Dendritic cell treated with granulocyte-macrophage colony-stimulating factor and Interleukin-4, amounts not matched to agents 40 ng/mL and 50 ng/mL, for 4 days (primary cell): Measurements from ENCODE around the gene ELK1.
"Not testable (repeated sequence)": the region's sequence is repeated elsewhere in the genome, so short reads cannot be mapped to it uniquely, and the experiment has no call there.

Experiments
- H3K27ac Mint-ChIP-seq: one replicate; pipeline ENCODE4 v1.8.0; 2022; ENCODE audit warnings: mild to moderate bottlenecking, mixed read lengths
- H3K27me3 Mint-ChIP-seq: one replicate; pipeline ENCODE4 v1.8.0; 2022; ENCODE audit warnings: mild to moderate bottlenecking, mixed read lengths
- H3K36me3 Mint-ChIP-seq: one replicate; pipeline ENCODE4 v1.8.0; 2022; ENCODE audit warnings: low read depth, mixed read lengths
- H3K4me1 Mint-ChIP-seq: one replicate; pipeline ENCODE4 v1.8.0; 2022; ENCODE audit warnings: low read depth, mixed read lengths
- H3K4me3 Mint-ChIP-seq: one replicate; pipeline ENCODE4 v1.8.0; 2022; ENCODE audit warnings: mild to moderate bottlenecking, moderate library complexity, mixed read lengths
- H3K9me3 Mint-ChIP-seq: one replicate; pipeline ENCODE4 v1.8.0; 2022; ENCODE audit warnings: mixed read lengths
- intact Hi-C: fragments of 100-400 bp; cut with micrococcal nuclease; formaldehyde crosslinking; loops from one replicate; pipeline ENCODE4 v1.15.0; 2022

Gene ELK1, protein sequence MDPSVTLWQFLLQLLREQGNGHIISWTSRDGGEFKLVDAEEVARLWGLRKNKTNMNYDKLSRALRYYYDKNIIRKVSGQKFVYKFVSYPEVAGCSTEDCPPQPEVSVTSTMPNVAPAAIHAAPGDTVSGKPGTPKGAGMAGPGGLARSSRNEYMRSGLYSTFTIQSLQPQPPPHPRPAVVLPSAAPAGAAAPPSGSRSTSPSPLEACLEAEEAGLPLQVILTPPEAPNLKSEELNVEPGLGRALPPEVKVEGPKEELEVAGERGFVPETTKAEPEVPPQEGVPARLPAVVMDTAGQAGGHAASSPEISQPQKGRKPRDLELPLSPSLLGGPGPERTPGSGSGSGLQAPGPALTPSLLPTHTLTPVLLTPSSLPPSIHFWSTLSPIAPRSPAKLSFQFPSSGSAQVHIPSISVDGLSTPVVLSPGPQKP

DNA sequence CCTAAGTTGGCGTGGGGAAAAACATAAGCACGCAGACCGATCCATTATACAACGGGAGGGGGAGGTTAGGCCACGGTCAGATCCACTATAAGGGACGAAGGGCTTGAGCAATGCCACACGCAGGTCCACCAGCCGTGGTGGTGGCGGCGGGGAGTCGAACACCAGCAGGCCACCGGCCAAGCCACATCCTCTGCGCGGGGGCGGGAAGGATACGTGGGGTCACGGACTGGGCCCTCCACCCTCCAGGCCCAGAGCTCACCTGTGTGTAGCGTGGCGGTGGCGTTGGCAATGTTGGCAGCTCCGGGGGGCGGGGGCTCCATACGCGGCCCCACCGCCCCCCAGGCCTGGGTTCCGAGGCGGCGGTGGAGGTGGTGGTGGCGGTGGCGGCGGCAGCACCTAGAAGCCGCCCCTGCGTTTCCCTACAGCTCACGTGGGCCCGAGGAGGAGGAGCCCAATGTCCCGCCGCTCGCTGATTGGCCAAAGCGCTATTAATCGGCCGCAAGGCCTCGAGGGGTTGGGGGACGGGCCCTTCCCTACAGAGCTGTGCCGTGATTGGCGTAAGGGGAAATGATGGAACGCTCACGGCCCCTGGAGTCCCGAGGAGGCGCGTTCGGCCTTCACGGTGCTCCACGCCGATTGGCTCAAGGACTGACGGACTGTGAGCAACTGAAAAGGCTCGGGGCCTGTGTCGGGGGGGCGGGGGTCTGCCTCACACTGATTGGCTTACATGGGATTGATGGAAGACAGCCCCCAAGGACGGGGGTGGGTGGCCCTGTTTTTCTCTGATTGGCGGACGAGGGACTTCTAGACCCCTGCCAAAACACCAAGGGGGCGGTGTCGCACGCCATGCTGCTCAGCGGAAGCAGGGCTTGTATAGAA, at the start of gene ELK1:
TSS of gene ELK1 (minus strand) at position 400 of the 879 bp plus-strand sequence. CDS start 9,122 bp downstream, outside the sequence.
- Mint-ChIP-seq H3K27ac (peak within 1 kb of the TSS; percentile 89), H3K4me3 (peak within 1 kb of the TSS; percentile 81), H3K9me3 (no peaks in the 10 kb centered on the region), H3K4me1 (peaks cover 57% of the 10 kb centered on the region), H3K36me3 (peaks cover 85% of the 10 kb centered on the region), H3K27me3 (no peaks in the 10 kb centered on the region)
- intact Hi-C loops: loop anchor here (5.0 to 10.0 kb wide), 2 partner anchors 187 to 374 kb away; partner anchors contain the start of gene ZNF81

DNA sequence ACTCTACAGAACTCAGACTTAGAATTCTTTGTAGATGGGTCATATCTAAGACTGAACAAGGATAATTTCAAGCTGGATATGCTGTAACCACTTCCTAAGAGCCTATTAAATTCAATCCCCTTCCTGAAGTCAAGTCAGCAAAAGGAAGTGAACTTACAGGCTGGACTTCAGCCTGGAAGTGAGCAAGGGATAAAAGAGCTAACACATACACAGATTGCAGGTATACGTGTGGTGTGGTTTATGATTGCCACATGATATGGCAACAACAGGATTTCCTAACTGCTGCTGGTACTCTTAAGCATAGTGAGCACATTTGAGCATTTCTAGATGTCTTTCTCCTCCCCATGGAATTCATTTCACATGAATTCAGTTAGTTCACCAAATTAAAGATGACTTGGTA, 46.8 kb upstream of the ELK1 start:
- H3K27me3 Mint-ChIP-seq: peaks cover 4% of the 10 kb centered on the region
- no peak overlapping the region for H3K27ac Mint-ChIP-seq
- no peaks in the 10 kb centered on the region for H3K9me3 Mint-ChIP-seq
- H3K4me3 Mint-ChIP-seq: no peak overlapping the region
- intact Hi-C loops: no loop called here
- H3K4me1 Mint-ChIP-seq: no peaks in the 10 kb centered on the region
- H3K36me3 Mint-ChIP-seq: no peaks in the 10 kb centered on the region

DNA sequence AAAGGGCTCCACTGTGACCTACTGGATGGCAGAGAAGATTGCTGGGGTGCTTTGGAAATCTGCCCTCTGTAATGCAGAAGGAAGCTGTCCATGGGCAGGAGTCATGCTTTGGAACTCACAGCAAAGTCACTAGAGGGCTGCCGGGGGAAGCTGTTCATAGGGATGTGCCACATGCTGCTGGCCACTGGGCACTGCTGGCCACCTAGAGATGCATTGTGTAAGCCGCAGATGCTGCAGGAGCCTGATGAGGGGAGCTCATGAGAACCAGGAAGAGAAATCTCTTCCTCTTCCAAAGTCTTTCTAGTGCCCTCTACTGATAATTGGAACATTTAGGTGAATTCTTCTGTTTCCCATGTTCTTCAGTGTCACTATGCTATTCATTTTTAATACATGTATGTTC, 39.8 kb upstream of the ELK1 start:
- peaks cover 6% of the 10 kb centered on the region for H3K27me3 Mint-ChIP-seq
- H3K36me3 Mint-ChIP-seq: no peaks in the 10 kb centered on the region
- intact Hi-C loops: no loop called here
- H3K4me3 Mint-ChIP-seq: no peak overlapping the region
- H3K9me3 Mint-ChIP-seq: no peaks in the 10 kb centered on the region
- H3K4me1 Mint-ChIP-seq: no peaks in the 10 kb centered on the region
- no peak overlapping the region for H3K27ac Mint-ChIP-seq

DNA sequence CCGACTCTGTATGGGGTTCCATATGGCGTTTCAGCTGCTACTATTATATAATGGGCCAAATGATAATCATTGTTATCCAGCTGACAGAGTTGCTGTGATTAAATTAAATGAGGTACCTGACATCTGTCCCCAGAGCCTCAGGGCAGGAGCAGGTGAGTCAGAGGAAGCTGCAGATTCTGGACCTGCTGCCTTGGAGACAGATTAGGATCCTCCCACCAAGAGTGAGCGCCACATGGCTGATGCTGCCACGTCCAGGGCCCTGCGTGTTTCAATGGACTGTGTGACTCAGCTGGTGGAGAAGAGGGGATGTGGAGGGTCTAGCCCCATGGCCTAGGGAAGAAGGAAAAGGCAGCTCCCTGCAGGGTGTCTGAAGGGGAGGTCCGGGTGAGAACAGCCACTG, 36.9 kb upstream of the ELK1 start:
- intact Hi-C loops: no loop called here
- H3K9me3 Mint-ChIP-seq: no peaks in the 10 kb centered on the region
- no peaks in the 10 kb centered on the region for H3K4me1 Mint-ChIP-seq
- H3K36me3 Mint-ChIP-seq: no peaks in the 10 kb centered on the region
- no peak overlapping the region for H3K27ac Mint-ChIP-seq
- H3K27me3 Mint-ChIP-seq: peaks cover 14% of the 10 kb centered on the region
- no peak overlapping the region for H3K4me3 Mint-ChIP-seq

DNA sequence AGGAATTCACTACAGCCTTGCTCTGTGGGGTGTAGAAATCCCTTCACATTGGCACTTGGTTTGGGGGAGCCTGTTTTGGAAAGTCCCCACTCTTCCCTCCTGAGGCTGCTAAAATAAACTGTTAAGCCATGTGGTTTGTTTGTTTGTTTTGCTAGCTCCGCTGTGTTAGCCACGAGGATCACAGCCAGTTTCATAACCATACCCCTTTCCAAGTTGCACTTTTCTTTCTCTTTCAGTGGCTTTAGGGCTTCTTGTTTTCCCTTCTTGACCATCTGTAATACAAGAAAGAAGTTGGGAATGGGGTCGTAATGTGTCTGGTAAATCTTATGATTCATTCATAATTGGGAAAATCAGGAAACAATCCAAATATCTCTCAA, 33.5 kb upstream of the ELK1 start:
- no peak overlapping the region for H3K4me3 Mint-ChIP-seq
- no peak overlapping the region for H3K27ac Mint-ChIP-seq
- no peaks in the 10 kb centered on the region for H3K9me3 Mint-ChIP-seq
- intact Hi-C loops: no loop called here
- peaks cover 16% of the 10 kb centered on the region for H3K27me3 Mint-ChIP-seq
- no peaks in the 10 kb centered on the region for H3K4me1 Mint-ChIP-seq
- H3K36me3 Mint-ChIP-seq: no peaks in the 10 kb centered on the region

DNA sequence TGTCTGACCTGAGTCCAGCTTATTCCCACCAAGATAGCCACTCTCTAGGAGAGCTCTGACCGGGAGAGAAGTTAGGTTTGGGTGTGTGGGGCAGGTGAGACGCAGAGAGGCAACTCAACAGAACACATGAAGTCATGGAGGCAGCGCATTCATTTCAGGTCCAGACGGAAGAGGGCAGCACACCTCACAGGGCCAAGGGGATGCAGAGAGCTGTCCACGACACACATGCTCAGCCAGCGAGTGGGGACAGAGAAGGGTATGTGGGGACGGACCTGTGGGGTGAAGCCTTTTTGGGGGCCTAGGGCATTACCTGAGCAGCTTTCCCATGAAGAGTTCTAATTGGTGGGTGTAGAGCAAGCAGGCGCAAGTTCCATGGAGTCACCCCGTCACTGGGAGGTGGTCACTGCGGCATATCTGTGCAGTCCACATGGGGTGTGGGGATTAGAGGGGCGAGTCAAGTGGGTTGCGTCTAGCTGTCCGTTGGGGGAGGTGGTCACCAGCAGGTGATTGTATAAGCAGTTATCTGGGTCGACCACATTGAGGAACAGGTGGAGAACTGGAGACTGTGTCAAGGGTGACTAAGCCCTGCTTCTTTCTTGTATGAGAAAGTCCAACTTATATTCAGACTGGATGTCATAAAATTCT, 32.9 kb upstream of the ELK1 start:
- intact Hi-C loops: no loop called here
- no peaks in the 10 kb centered on the region for H3K36me3 Mint-ChIP-seq
- no peak overlapping the region for H3K4me3 Mint-ChIP-seq
- H3K27ac Mint-ChIP-seq: no peak overlapping the region
- H3K4me1 Mint-ChIP-seq: no peaks in the 10 kb centered on the region
- peaks cover 16% of the 10 kb centered on the region for H3K27me3 Mint-ChIP-seq
- no peaks in the 10 kb centered on the region for H3K9me3 Mint-ChIP-seq

DNA sequence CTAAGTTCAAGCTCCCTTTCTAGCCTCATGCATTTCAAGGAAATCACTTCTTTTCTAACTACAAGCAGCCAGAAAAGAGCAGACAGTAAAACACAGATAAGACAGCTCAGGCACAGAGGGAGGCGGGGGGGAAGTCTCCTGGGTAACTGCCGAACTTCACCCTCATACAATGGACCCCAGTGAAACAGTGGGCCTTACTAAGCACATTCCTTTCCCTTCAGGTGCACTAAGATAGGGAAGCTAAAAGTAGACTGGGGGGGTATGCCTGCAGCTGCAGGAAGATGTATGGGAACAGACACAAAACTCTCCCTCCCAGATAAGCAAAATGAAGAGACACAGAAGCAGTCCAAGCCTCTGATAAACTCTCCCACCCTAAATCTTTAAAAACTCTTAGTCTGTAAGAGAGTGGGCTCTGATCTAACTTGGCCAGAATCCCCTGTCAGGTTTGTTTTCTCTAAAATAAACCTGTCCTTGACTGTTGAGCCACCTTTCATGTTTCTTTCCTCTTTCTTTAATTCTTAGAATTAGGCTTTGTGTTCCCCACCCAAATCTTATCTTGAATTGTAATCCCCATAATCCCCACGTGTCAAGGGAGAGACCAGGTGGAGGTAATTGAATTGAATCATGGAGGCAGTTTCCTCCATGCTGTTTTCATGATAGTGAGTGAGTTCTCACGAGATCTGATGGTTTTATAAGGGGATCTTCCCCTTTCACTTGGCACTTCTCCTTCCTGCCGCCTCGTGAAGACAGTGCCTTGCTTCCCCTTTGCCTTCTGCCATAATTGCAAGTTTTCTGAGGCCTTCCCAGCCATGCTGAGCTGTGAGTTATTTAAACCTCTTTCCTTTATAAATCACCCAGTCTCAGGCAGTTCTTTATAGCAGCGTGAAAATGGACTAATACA, 25.8 kb upstream of the ELK1 start:
- H3K4me3 Mint-ChIP-seq, H3K36me3 Mint-ChIP-seq, intact Hi-C loops, H3K27me3 Mint-ChIP-seq, H3K9me3 Mint-ChIP-seq: not testable (repeated sequence)
- peaks cover 12% of the 10 kb centered on the region for H3K4me1 Mint-ChIP-seq
- H3K27ac Mint-ChIP-seq: peak overlapping the region; percentile 70

DNA sequence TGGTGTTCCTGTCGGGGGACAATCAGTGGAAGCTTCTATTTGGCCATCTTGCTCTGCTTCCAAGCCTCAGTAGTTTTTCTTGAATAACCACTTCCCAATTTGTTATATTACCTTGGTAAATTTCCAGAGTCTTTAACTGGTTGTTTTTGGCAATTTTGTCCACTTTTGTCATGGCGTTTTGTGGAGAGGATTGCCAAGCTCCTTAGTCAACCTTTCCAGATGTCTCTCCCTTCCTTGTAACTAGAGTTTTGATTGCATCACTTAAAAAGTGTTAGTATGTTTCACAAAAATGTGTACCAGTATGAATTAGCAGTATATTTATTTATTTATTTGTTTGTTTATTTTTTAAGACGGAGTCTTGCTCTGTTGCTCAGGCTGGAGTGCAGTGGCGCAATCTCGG, 24.4 kb upstream of the ELK1 start:
- Mint-ChIP-seq H3K27me3 (peaks cover 1% of the 10 kb centered on the region), H3K9me3 (peaks cover 8% of the 10 kb centered on the region), H3K36me3 (peaks cover 6% of the 10 kb centered on the region), H3K27ac (no peak overlapping the region), H3K4me3 (no peak overlapping the region), H3K4me1 (peaks cover 12% of the 10 kb centered on the region)
- intact Hi-C loops: no loop called here

DNA sequence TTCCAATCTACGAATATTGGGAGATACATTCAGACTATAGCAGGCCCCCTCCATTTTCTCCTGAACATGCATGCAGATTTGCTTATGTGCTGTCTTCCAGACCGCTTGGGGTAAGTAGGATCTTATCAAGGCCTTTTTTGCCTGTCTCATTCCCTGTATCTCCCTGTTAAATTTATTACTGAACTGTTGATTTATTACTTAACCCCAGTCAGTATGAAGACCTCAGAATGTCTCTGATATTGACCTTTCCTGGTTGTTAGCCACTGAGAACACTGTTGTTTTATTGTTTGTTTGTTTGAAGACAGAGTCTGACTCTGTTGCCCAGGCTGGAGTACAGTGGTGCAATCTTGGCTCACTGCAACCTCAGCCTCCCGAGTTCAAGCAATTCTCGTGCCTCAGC, 15.4 kb upstream of the ELK1 start:
- H3K27me3 Mint-ChIP-seq, H3K9me3 Mint-ChIP-seq, H3K36me3 Mint-ChIP-seq, intact Hi-C loops, H3K4me3 Mint-ChIP-seq, H3K27ac Mint-ChIP-seq, H3K4me1 Mint-ChIP-seq: not testable (repeated sequence)

DNA sequence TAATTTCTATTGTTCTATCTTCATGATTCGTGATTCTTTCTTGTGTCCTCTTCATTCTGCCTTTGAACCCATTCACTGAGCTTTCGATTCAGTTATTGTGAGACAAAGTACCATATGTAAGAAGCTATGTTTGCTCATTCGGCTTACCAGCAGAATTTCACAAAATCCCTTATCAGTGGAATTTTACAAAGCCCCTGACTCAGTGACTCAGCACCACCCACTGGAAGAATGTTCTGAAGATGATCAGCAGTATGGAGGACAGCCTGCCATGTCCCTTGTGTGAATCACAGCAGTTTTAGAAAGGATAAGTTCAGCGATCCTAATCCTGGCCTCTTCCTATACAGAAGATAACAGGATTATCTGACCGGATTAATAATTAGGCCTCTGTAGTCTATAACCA, 14.4 kb upstream of the ELK1 start:
- intact Hi-C loops: no loop called here
- peaks cover 6% of the 10 kb centered on the region for H3K36me3 Mint-ChIP-seq
- H3K4me1 Mint-ChIP-seq: peaks cover 13% of the 10 kb centered on the region
- no peak overlapping the region for H3K4me3 Mint-ChIP-seq
- H3K27me3 Mint-ChIP-seq: no peaks in the 10 kb centered on the region
- no peaks in the 10 kb centered on the region for H3K9me3 Mint-ChIP-seq
- no peak overlapping the region for H3K27ac Mint-ChIP-seq

DNA sequence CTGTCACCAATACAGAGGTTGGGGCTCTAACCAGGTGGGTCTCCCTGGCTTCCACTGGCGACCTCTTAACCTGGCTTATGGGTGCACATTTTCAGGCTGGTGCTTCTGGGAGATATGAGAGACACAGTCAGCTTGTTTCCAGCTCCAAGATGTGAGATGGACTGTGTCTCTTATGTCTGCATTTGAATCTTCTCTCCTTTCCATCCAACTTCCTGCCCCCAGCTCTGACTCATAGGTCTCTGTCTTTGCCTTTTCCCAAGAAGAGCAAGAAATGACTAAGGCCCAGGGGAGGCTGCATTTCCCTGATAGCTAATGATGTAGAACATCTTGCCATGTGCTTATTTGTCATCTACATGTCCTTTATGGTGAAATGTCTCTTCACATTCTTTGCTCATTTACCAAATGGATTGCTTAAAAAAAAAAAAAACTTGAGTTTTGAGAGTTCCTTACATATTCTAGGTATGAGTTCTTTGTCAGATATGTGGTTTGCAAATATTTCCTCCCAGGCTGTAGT, 11.8 kb upstream of the ELK1 start:
- Mint-ChIP-seq H3K27me3 (no peaks in the 10 kb centered on the region), H3K4me1 (peaks cover 18% of the 10 kb centered on the region), H3K27ac (peak overlapping the region; percentile 71), H3K9me3 (no peaks in the 10 kb centered on the region), H3K4me3 (no peak overlapping the region), H3K36me3 (peaks cover 20% of the 10 kb centered on the region)
- intact Hi-C loops: no loop called here

DNA sequence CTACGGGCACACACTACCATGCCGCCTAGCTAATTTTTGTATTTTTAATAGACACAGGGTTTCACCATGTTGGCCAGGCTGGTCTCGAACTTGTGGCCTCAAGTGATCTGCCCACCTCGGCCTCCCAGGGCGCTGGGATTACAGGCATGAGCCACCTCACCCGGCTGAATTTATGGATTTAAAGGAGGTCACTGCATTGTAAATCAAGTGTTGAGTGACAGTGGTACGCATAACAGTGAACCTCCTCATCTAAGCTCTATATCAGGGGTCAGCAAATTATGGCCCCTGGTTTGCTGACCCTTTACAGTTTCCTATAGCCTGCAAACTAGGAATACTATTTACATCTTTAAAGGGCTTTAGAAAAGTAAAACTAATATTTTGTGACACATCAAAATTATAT, 11.2 kb upstream of the ELK1 start:
- H3K4me1 Mint-ChIP-seq: peaks cover 20% of the 10 kb centered on the region
- peak overlapping the region; percentile 71 for H3K27ac Mint-ChIP-seq
- no peak overlapping the region for H3K4me3 Mint-ChIP-seq
- H3K36me3 Mint-ChIP-seq: peaks cover 26% of the 10 kb centered on the region
- intact Hi-C loops: no loop called here
- no peaks in the 10 kb centered on the region for H3K9me3 Mint-ChIP-seq
- H3K27me3 Mint-ChIP-seq: no peaks in the 10 kb centered on the region

DNA sequence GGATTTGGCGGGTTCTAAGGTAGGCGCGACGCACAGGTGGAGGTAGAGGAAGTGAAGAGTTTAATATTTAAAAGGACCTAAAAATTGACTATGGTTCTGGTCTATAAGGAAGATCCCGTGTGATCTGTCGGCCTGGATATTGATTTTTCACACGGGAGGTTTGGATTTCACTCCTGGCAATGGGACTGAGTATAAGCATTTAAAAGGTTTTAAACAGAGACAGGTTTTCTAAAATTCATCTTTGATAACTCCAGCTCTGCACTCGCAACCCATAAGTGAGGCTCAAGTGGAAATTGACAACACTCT, 9.0 kb upstream of the ELK1 start:
- Mint-ChIP-seq H3K4me1 (peaks cover 25% of the 10 kb centered on the region), H3K27me3 (no peaks in the 10 kb centered on the region), H3K9me3 (no peaks in the 10 kb centered on the region), H3K4me3 (peak overlapping the region; percentile 88), H3K27ac (peak overlapping the region; percentile 99), H3K36me3 (peaks cover 48% of the 10 kb centered on the region)
- intact Hi-C loops: loop anchor here (10.0 kb wide), 1 partner anchor 365 kb away; no protein-coding TSS in a partner anchor
